PC-3 (cell line): ENCODE results near the gene CACNA1B. TPM values are rescaled to one million over a fixed set of nuclear protein-coding genes. Genes with fewer than 3 reads are reported as not detected.

Experiments used
- ATAC-seq: fragments of 200-7000 bp; cut with Tn5 transposase; 2 replicates; pipeline ENCODE4 v1.9.1; 2020; ENCODE audit warnings: mild to moderate bottlenecking, moderate library complexity
- BruUV-seq: library from RNA; stranded (reverse); fragments of 400-500 nt; replicated peaks from 2 replicates; lab custom pipeline; 2021; lab: Mats Ljungman, UMichigan
- CTCF ChIA-PET: fragments of 300-600 bp; sonication (Branson Sonifier 250); formaldehyde crosslinking; loops from one replicate; lab custom pipeline; 2022; ENCODE audit warnings: antibody characterized with exemption; lab: Charles Lee
- POLR2A ChIA-PET: fragments of 300-600 bp; sonication (Branson Sonifier 250); formaldehyde crosslinking; loops from one replicate; lab custom pipeline; 2022; ENCODE audit warnings: antibody characterized with exemption; ENCODE audit not compliant: unreplicated experiment; lab: Charles Lee
- DNase-seq: peaks from one replicate; pipeline ENCODE4 v3.0.0-alpha.2; 2015
- H2AFZ ChIP-seq: fragments of 300-600 bp; sonication (generic); 2 replicates; pipeline ENCODE4 v1.6.0; 2016; ENCODE audit warnings: antibody characterized with exemption, low read length
- H3F3A ChIP-seq: fragments of 300-600 bp; sonication (generic); one replicate; pipeline ENCODE4 v1.6.0; 2017; ENCODE audit warnings: antibody characterized with exemption, low read length, control low read depth, mild to moderate bottlenecking; ENCODE audit not compliant: unreplicated experiment
- H3K27ac ChIP-seq: fragments of 300-600 bp; sonication (generic); 2 replicates; pipeline ENCODE4 v1.5.1; 2016; ENCODE audit warnings: mild to moderate bottlenecking, low read length
- H3K27me3 ChIP-seq: fragments of 300-600 bp; sonication (generic); 2 replicates; pipeline ENCODE4 v1.6.1; 2016; ENCODE audit warnings: low read length, mixed read lengths
- H3K36me3 ChIP-seq: fragments of 300-600 bp; sonication (generic); 2 replicates; pipeline ENCODE4 v1.6.1; 2016; ENCODE audit warnings: low read depth, mixed run types, low read length, mixed read lengths
- H3K4me1 ChIP-seq: fragments of 300-600 bp; sonication (generic); 2 replicates; pipeline ENCODE4 v1.5.1; 2016; ENCODE audit warnings: low read length; ENCODE audit not compliant: insufficient read depth
- H3K4me2 ChIP-seq: fragments of 300-600 bp; sonication (generic); 2 replicates; pipeline ENCODE4 v1.6.0; 2016; ENCODE audit warnings: low read length
- H3K4me3 ChIP-seq: fragments of 300-600 bp; sonication (generic); 2 replicates; pipeline ENCODE4 v1.5.1; 2016; ENCODE audit warnings: mild to moderate bottlenecking, low read length, mixed read lengths
- H3K79me2 ChIP-seq: fragments of 300-600 bp; sonication (generic); 2 replicates; pipeline ENCODE4 v1.6.1; 2017; ENCODE audit warnings: low read length, mixed read lengths
- H3K9ac ChIP-seq: fragments of 300-600 bp; sonication (generic); 2 replicates; pipeline ENCODE4 v1.6.0; 2016; ENCODE audit warnings: mild to moderate bottlenecking, low read length
- H3K9me2 ChIP-seq: fragments of 300-600 bp; sonication (generic); replicated peaks from 2 replicates; pipeline ENCODE4 v1.6.1; 2016; ENCODE audit warnings: mixed run types, low read length, mixed read lengths
- H3K9me3 ChIP-seq: fragments of 300-600 bp; sonication (generic); 2 replicates; pipeline ENCODE4 v1.6.1; 2016; ENCODE audit warnings: low read length, mixed read lengths
- H4K20me1 ChIP-seq: fragments of 300-600 bp; sonication (generic); 2 replicates; pipeline ENCODE4 v1.6.1; 2016; ENCODE audit warnings: low read length, mixed read lengths
- CTCF ChIP-seq: fragments of 300-600 bp; sonication (generic); conservative IDR thresholded peaks from 2 replicates; pipeline ENCODE4 v1.5.1; 2017; ENCODE audit warnings: antibody characterized with exemption, low read depth, mild to moderate bottlenecking, low read length
- EZH2 ChIP-seq: fragments of 300-600 bp; sonication (generic); IDR thresholded peaks from one replicate; pipeline ENCODE4 v1.6.1; 2017; ENCODE audit warnings: antibody characterized with exemption, mild to moderate bottlenecking, low read length; ENCODE audit not compliant: unreplicated experiment
- EZH2phosphoT487 ChIP-seq: fragments of 300-600 bp; sonication (generic); IDR thresholded peaks from 2 replicates; pipeline ENCODE4 v1.6.1; 2018; ENCODE audit warnings: mild to moderate bottlenecking, antibody characterized with exemption, low read length, borderline replicate concordance
- intact Hi-C: fragments of 100-400 bp; cut with micrococcal nuclease; formaldehyde crosslinking; loops from 2 replicates; pipeline ENCODE4 v1.9.0; 2023
- total RNA-seq: library from RNA; depleted of rRNA; stranded (reverse); fragments of >200 nt; gene quantifications from 2 replicates; pipeline ENCODE4 v1.2.3, GENCODE V29; 2014

Gene CACNA1B
- total RNA-seq, 1 experiment from 2014 or later: not detected

- ATAC-seq: no peak
- BruUV-seq: no TSS peak
- Histone ChIP-seq H3K4me3 (no peak overlapping the region), H3K36me3 (no peaks in the 10 kb centered on the region), H4K20me1 (no peaks in the 10 kb centered on the region), H3K9me2 (no peaks in the 10 kb centered on the region), H3F3A (no peaks in the 10 kb centered on the region), H3K4me1 (no peaks in the 10 kb centered on the region), H3K79me2 (no peaks in the 10 kb centered on the region), H3K4me2 (no peak overlapping the region), H3K27me3 (no peaks in the 10 kb centered on the region), H3K9ac (no peak overlapping the region), H3K27ac (no peak overlapping the region), H3K9me3 (no peaks in the 10 kb centered on the region), H2AFZ (no peak overlapping the region)
- intact Hi-C loops: no loop called here
- no peak for DNase-seq
- CTCF ChIA-PET: no interaction called here
- no peak for TF ChIP-seq EZH2phosphoT487
- TF ChIP-seq EZH2: no peak
- POLR2A ChIA-PET: no interaction called here
Observed at GRCh38 chr9:138094028-138094427, 216.4 kb downstream of the CACNA1B start.

GRCh38 chr9:138095813-138096518, 218.4 kb downstream of the CACNA1B start:
- Histone ChIP-seq H3K9me3 (no peaks in the 10 kb centered on the region), H3K9ac (no peak overlapping the region), H4K20me1 (no peaks in the 10 kb centered on the region), H3F3A (no peaks in the 10 kb centered on the region), H3K9me2 (no peaks in the 10 kb centered on the region), H3K4me1 (no peaks in the 10 kb centered on the region), H2AFZ (no peak overlapping the region), H3K27me3 (no peaks in the 10 kb centered on the region), H3K27ac (no peak overlapping the region), H3K4me2 (no peak overlapping the region), H3K4me3 (no peak overlapping the region), H3K36me3 (no peaks in the 10 kb centered on the region), H3K79me2 (no peaks in the 10 kb centered on the region)
- ChIA-PET CTCF (no interaction called here), POLR2A (no interaction called here)
- DNase-seq: no peak
- intact Hi-C loops: no loop called here
- no peak for ATAC-seq
- BruUV-seq: no TSS peak
- TF ChIP-seq CTCF: no peak
- no peak for TF ChIP-seq EZH2phosphoT487
- no peak for TF ChIP-seq EZH2

GRCh38 chr9:138096519-138096845, 218.9 kb downstream of the CACNA1B start:
- H3K79me2 ChIP-seq: no peaks in the 10 kb centered on the region
- no peaks in the 10 kb centered on the region for H4K20me1 ChIP-seq
- H3K27ac ChIP-seq: no peak overlapping the region
- no peaks in the 10 kb centered on the region for H3K9me2 ChIP-seq
- intact Hi-C loops: no loop called here
- no peaks in the 10 kb centered on the region for H3K9me3 ChIP-seq
- ChIA-PET POLR2A (no interaction called here), CTCF (no interaction called here)
- ATAC-seq (no peak), DNase-seq (no peak)
- TF ChIP-seq EZH2 (no peak), CTCF (no peak), EZH2phosphoT487 (no peak)
- H3K36me3 ChIP-seq: no peaks in the 10 kb centered on the region
- H2AFZ ChIP-seq: no peak overlapping the region
- H3K27me3 ChIP-seq: no peaks in the 10 kb centered on the region
- H3K9ac ChIP-seq: no peak overlapping the region
- H3F3A ChIP-seq: no peaks in the 10 kb centered on the region
- H3K4me1 ChIP-seq: no peaks in the 10 kb centered on the region
- H3K4me3 ChIP-seq: no peak overlapping the region
- no peak overlapping the region for H3K4me2 ChIP-seq
- BruUV-seq: no TSS peak
